GM23338 (cell line): ENCODE results near the gene TIMM13. TPM values are rescaled to one million over a fixed set of nuclear protein-coding genes. Genes with fewer than 3 reads are reported as not detected.

Source experiments
- ATAC-seq: fragments of 200-7000 bp; cut with Tn5 transposase; 3 replicates; pipeline ENCODE4 v1.9.1; 2020
- DNase-seq: peaks from one replicate; pipeline ENCODE4 v3.0.0-alpha.2; 2015; ENCODE audit warnings: low spot score
- H2AFZ ChIP-seq: fragments of 200-600 bp; sonication (generic); 2 replicates; pipeline ENCODE4 v1.8.0; 2016; ENCODE audit warnings: antibody characterized with exemption, mild to moderate bottlenecking, moderate library complexity
- H3F3A ChIP-seq: fragments of 200-600 bp; sonication (generic); replicated peaks from 2 replicates; pipeline ENCODE4 v1.8.0; 2017; ENCODE audit warnings: antibody characterized with exemption, mixed run types, low read depth
- H3K27ac ChIP-seq: fragments of 200-600 bp; sonication (generic); 2 replicates; pipeline ENCODE4 v1.6.1; 2016; ENCODE audit warnings: low read depth
- H3K27me3 ChIP-seq: fragments of 200-600 bp; sonication (generic); 2 replicates; pipeline ENCODE4 v1.8.0; 2016; ENCODE audit warnings: mild to moderate bottlenecking, mixed run types, moderate library complexity; ENCODE audit not compliant: insufficient read depth
- H3K36me3 ChIP-seq: fragments of 200-600 bp; sonication (generic); 2 replicates; pipeline ENCODE4 v1.8.0; 2016; ENCODE audit warnings: mild to moderate bottlenecking; ENCODE audit not compliant: insufficient read depth
- H3K4me1 ChIP-seq: fragments of 200-600 bp; sonication (generic); 2 replicates; pipeline ENCODE4 v1.8.0; 2016; ENCODE audit warnings: mild to moderate bottlenecking, moderate library complexity; ENCODE audit not compliant: insufficient read depth
- H3K4me2 ChIP-seq: fragments of 200-600 bp; sonication (generic); 2 replicates; pipeline ENCODE4 v1.7.1; 2017; ENCODE audit warnings: mixed run types
- H3K4me3 ChIP-seq: fragments of 200-600 bp; sonication (generic); 2 replicates; pipeline ENCODE4 v1.6.1; 2016; ENCODE audit warnings: mixed run types
- H3K79me2 ChIP-seq: fragments of 200-600 bp; sonication (generic); replicated peaks from 2 replicates; pipeline ENCODE4 v1.8.0; 2017; ENCODE audit warnings: mild to moderate bottlenecking; ENCODE audit not compliant: insufficient read depth
- H3K9me2 ChIP-seq: fragments of 200-600 bp; sonication (generic); 2 replicates; pipeline ENCODE4 v1.8.0; 2017; ENCODE audit not compliant: insufficient read depth
- H4K20me1 ChIP-seq: fragments of 200-600 bp; sonication (generic); replicated peaks from 2 replicates; pipeline ENCODE4 v1.8.0; 2017; ENCODE audit warnings: mild to moderate bottlenecking; ENCODE audit not compliant: insufficient read depth
- H3K27ac Mint-ChIP-seq: 2 replicates; pipeline ENCODE4 v1.8.0; 2020; ENCODE audit warnings: inconsistent platforms, mild to moderate bottlenecking, moderate library complexity, mixed read lengths
- H3K27me3 Mint-ChIP-seq: 3 replicates; pipeline ENCODE4 v1.8.0; 2022; ENCODE audit warnings: low read depth, mild to moderate bottlenecking, moderate library complexity, mixed read lengths, inconsistent platforms; ENCODE audit not compliant: insufficient read depth, poor library complexity
- H3K36me3 Mint-ChIP-seq: 3 replicates; pipeline ENCODE4 v1.8.0; 2021; ENCODE audit warnings: low read depth, mild to moderate bottlenecking, inconsistent platforms, moderate library complexity, mixed read lengths
- H3K4me1 Mint-ChIP-seq: 3 replicates; pipeline ENCODE4 v1.8.0; 2020; ENCODE audit warnings: mild to moderate bottlenecking, inconsistent platforms, mixed read lengths
- H3K4me3 Mint-ChIP-seq: 3 replicates; pipeline ENCODE4 v1.8.0; 2021; ENCODE audit warnings: moderate library complexity, mild to moderate bottlenecking, inconsistent platforms, mixed read lengths
- H3K9me3 Mint-ChIP-seq: 3 replicates; pipeline ENCODE4 v1.8.0; 2020; ENCODE audit warnings: moderate library complexity, mild to moderate bottlenecking, inconsistent platforms, mixed read lengths
- CREB1 ChIP-seq: fragments of 250-450 bp; sonication (Bioruptor Pico); IDR thresholded peaks from 2 replicates; pipeline ENCODE4 v1.5.0; 2020; ENCODE audit warnings: low read depth, mild to moderate bottlenecking, moderate library complexity
- EZH2 ChIP-seq: fragments of 200-600 bp; sonication (generic); IDR thresholded peaks from one replicate; pipeline ENCODE4 v1.8.0; 2017; ENCODE audit warnings: antibody characterized with exemption, mild to moderate bottlenecking, low read depth; ENCODE audit not compliant: unreplicated experiment
- JUNB ChIP-seq: IDR thresholded peaks from one replicate; pipeline ENCODE4 v1.6.1; 2016; ENCODE audit warnings: antibody characterized with exemption; ENCODE audit not compliant: unreplicated experiment
- NANOG ChIP-seq: IDR thresholded peaks from 2 replicates; pipeline ENCODE4 v1.6.1; 2016; ENCODE audit warnings: antibody characterized with exemption, borderline replicate concordance
- POLR2AphosphoS5 ChIP-seq: IDR thresholded peaks from 2 replicates; pipeline ENCODE4 v1.6.1; 2016; ENCODE audit warnings: antibody characterized with exemption, low read depth
- REST ChIP-seq: IDR thresholded peaks from one replicate; pipeline ENCODE4 v1.6.1; 2018; ENCODE audit warnings: antibody characterized with exemption; ENCODE audit not compliant: unreplicated experiment
- STAT1 ChIP-seq: IDR thresholded peaks from one replicate; pipeline ENCODE4 v1.6.1; 2016; ENCODE audit warnings: antibody characterized with exemption; ENCODE audit not compliant: unreplicated experiment
- ZNF114 ChIP-seq: fragments of 250-450 bp; sonication (Bioruptor Pico); IDR thresholded peaks from 2 replicates; pipeline ENCODE4 v1.5.0; 2020; ENCODE audit warnings: mild to moderate bottlenecking, moderate library complexity
- polyA plus RNA-seq: library from polyadenylated mRNA; unstranded; fragments of >200 nt; fragmentation: Nextera tagmentation; extraction: Ambion mirVana; gene quantifications from 2 replicates; pipeline ENCODE4 v1.2.1, GENCODE V29; 2016
- total RNA-seq: library from RNA; depleted of rRNA; stranded (reverse); fragments of >200 nt; shearing (Covaris generic); gene quantifications from 2 replicates; pipeline ENCODE4 v1.2.3, GENCODE V29; 2014
- TF ChIP-seq, protein P1 (sequence below): IDR thresholded peaks from 2 replicates; pipeline ENCODE4 v1.6.1; 2016; ENCODE audit warnings: antibody characterized with exemption
- TF ChIP-seq, protein P2 (sequence below), 2 experiments: fragments of 200-600 bp in 1 of 2; sonication (generic) in 1 of 2; conservative IDR thresholded peaks; 2 replicates each; pipeline versions ENCODE4 v1.5.1 to v1.6.1; 2016 to 2017; ENCODE audit warnings: antibody characterized with exemption in 2 of 2, low read depth in 2 of 2, mild to moderate bottlenecking in 2 of 2, moderate library complexity in 1 of 2

TIMM13 gene
- total and polyA plus RNA-seq, 2 experiments from 2014 or later = 140 to 347 TPM

DNA sequence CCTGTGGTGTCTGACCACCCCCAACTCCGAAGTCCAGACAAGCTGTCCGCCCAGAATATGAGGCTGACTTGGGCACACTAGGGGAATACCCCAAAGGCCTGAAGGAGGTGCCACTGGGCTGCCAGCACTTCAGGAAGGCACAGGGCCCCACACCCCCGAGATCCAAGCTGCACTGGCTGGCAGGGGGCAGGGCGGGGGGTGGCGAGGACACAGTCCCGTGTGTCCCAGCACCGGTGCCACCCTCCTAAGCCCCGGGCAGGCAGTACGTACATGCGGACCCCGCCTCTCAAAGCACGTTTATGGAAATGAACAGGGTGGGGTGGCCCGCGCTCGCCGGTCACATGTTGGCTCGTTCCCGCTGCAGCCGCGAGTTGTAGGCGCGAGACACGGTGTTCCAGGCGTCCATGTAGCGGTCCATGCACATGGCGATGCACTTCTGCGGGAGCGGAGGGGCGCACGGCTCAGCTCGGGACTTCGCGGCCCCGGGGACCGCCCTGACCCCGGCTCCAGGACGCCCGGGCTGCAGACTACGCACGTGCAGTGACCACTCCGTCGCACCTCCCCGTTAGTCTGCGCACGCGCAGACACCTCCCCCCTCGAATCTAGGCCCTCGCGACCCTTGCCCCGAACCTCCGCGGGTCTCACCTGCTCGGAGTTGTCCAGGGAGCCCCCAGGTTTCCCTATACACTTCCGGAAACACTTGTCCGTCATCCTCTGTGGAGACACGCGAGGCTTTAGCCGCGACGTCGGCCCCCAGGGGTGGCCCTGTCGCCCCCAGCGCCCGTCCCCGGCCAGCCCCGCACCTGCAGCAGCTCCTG is 566 bp downstream of the TIMM13 start:
- Histone ChIP-seq H3F3A (peaks cover 27% of the 10 kb centered on the region), H3K27ac (peak overlapping the region; percentile 88), H4K20me1 (no peaks in the 10 kb centered on the region; the same call in none of the 2 replicates), H3K36me3 (no peaks in the 10 kb centered on the region; the same call in 1 of the 2 replicates), H3K4me1 (peaks cover 14% of the 10 kb centered on the region), H3K9me2 (no peaks in the 10 kb centered on the region), H3K79me2 (peaks cover 21% of the 10 kb centered on the region), H3K4me2 (peak overlapping the region; percentile 95), H2AFZ (no peak overlapping the region), H3K4me3 (peak overlapping the region; percentile 99), H3K27me3 (no peaks in the 10 kb centered on the region)
- Mint-ChIP-seq H3K9me3 (peaks cover 5% of the 10 kb centered on the region), H3K36me3 (peaks cover 29% of the 10 kb centered on the region), H3K4me3 (peak overlapping the region; percentile 94), H3K4me1 (peaks cover 28% of the 10 kb centered on the region), H3K27ac (peak overlapping the region; percentile 100), H3K27me3 (peaks cover 24% of the 10 kb centered on the region)
- TF ChIP-seq CREB1 (no peak), REST (no peak), STAT1 (no peak), EZH2 (no peak), POLR2AphosphoS5 (no peak), NANOG (no peak)
- TF ChIP-seq, protein P1, sequence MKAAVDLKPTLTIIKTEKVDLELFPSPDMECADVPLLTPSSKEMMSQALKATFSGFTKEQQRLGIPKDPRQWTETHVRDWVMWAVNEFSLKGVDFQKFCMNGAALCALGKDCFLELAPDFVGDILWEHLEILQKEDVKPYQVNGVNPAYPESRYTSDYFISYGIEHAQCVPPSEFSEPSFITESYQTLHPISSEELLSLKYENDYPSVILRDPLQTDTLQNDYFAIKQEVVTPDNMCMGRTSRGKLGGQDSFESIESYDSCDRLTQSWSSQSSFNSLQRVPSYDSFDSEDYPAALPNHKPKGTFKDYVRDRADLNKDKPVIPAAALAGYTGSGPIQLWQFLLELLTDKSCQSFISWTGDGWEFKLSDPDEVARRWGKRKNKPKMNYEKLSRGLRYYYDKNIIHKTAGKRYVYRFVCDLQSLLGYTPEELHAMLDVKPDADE = no peak
- peak; percentile 58 for DNase-seq
- ATAC-seq = peak; percentile 5

GRCh38 chr19:2425622-2426581 is 1.5 kb downstream of the TIMM13 start:
- no peaks in the 10 kb centered on the region for H3K27me3 ChIP-seq
- Mint-ChIP-seq H3K4me1 (peaks cover 28% of the 10 kb centered on the region), H3K27me3 (peaks cover 20% of the 10 kb centered on the region), H3K4me3 (peak overlapping the region; percentile 94), H3K36me3 (peaks cover 20% of the 10 kb centered on the region), H3K27ac (peak overlapping the region; percentile 93), H3K9me3 (peaks cover 5% of the 10 kb centered on the region)
- peaks cover 14% of the 10 kb centered on the region for H3K4me1 ChIP-seq
- peaks cover 21% of the 10 kb centered on the region for H3K79me2 ChIP-seq
- H3K9me2 ChIP-seq = no peaks in the 10 kb centered on the region
- no peak overlapping the region for H2AFZ ChIP-seq
- ATAC-seq (no peak), DNase-seq (no peak)
- H3K27ac ChIP-seq = no peak overlapping the region
- no peaks in the 10 kb centered on the region; the same call in 1 of the 2 replicates for H4K20me1 ChIP-seq
- H3F3A ChIP-seq = peaks cover 24% of the 10 kb centered on the region
- peak overlapping the region; percentile 95 for H3K4me2 ChIP-seq
- no peaks in the 10 kb centered on the region; the same call in 1 of the 2 replicates for H3K36me3 ChIP-seq
- H3K4me3 ChIP-seq = peak overlapping the region; percentile 99
- no peak for TF ChIP-seq STAT1
- no peak for TF ChIP-seq JUNB
- TF ChIP-seq, protein P2, sequence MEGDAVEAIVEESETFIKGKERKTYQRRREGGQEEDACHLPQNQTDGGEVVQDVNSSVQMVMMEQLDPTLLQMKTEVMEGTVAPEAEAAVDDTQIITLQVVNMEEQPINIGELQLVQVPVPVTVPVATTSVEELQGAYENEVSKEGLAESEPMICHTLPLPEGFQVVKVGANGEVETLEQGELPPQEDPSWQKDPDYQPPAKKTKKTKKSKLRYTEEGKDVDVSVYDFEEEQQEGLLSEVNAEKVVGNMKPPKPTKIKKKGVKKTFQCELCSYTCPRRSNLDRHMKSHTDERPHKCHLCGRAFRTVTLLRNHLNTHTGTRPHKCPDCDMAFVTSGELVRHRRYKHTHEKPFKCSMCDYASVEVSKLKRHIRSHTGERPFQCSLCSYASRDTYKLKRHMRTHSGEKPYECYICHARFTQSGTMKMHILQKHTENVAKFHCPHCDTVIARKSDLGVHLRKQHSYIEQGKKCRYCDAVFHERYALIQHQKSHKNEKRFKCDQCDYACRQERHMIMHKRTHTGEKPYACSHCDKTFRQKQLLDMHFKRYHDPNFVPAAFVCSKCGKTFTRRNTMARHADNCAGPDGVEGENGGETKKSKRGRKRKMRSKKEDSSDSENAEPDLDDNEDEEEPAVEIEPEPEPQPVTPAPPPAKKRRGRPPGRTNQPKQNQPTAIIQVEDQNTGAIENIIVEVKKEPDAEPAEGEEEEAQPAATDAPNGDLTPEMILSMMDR (conservative IDR thresholded peaks at IDR 0.05; ENCODE audit: low read depth in 2 of 2) = no peak
- no peak for TF ChIP-seq POLR2AphosphoS5
- TF ChIP-seq NANOG = no peak
- TF ChIP-seq ZNF114 = no peak
